Gastrocnemius medialis (tissue), 4 donors: ENCODE data around the gene BNC2. TPM values are rescaled to one million over a fixed set of nuclear protein-coding genes. Genes with fewer than 3 reads are reported as not detected.

Experiments
- ATAC-seq, 2 donors: fragments of 150-250 bp; one replicate each; pipeline ENCODE4 v1.9.1; 2016
- DNase-seq, 2 donors: peaks; one replicate each; pipeline ENCODE4 v3.0.0-alpha.2; 2019
- H3K27ac ChIP-seq, 4 donors: fragments of 200-600 bp; sonication (generic); 1 replicate in 1 of 4; 2 replicates in 3 of 4; pipeline ENCODE4 v1.5.1; 2016 to 2018; ENCODE audit warnings: mild to moderate bottlenecking in 2 of 4, moderate library complexity in 1 of 4
- H3K27me3 ChIP-seq, 3 donors: fragments of 200-600 bp; sonication (generic) in 2 of 3; 1 replicate in 1 of 3; 2 replicates in 2 of 3; pipeline versions ENCODE4 v1.5.1 to v1.6.0; 2016 to 2019; ENCODE audit warnings: mild to moderate bottlenecking in 1 of 3, moderate library complexity in 1 of 3
- H3K36me3 ChIP-seq, 2 donors: fragments of 200-600 bp; sonication (generic) in 1 of 2; one replicate each; pipeline ENCODE4 v1.5.1; 2017 to 2018
- H3K4me1 ChIP-seq, 2 donors: fragments of 200-600 bp; sonication (generic) in 1 of 2; one replicate each; pipeline ENCODE4 v1.5.1; 2016 to 2017; ENCODE audit warnings: mild to moderate bottlenecking in 2 of 2
- H3K4me3 ChIP-seq, 4 donors: fragments of 200-600 bp; sonication (generic) in 3 of 4; 1 replicate in 1 of 4; 2 replicates in 3 of 4; pipeline ENCODE4 v1.5.1; 2016 to 2019; ENCODE audit warnings: mild to moderate bottlenecking in 2 of 4
- H3K9me3 ChIP-seq, 3 donors: fragments of 200-600 bp; sonication (generic) in 2 of 3; 1 replicate in 1 of 3; 2 replicates in 2 of 3; pipeline ENCODE4 v1.5.1; 2016 to 2019
- POLR2A ChIP-seq, 2 donors: fragments of 450-650 bp; IDR thresholded peaks; one replicate each; pipeline ENCODE4 v1.6.1; 2017; ENCODE audit warnings: antibody characterized with exemption in 2 of 2, mild to moderate bottlenecking in 2 of 2, moderate library complexity in 2 of 2
- in situ Hi-C, 4 donors: fragments of 200-750 bp; cut with MboI; loops; one replicate each; pipeline versions ENCODE4 v1.15.0 to v1.8.0; 2017; ENCODE audit warnings: low sequenced_read_pairs in 4 of 4
- intact Hi-C: fragments of 100-400 bp; cut with DNase I; formaldehyde crosslinking; loops from one replicate; pipeline ENCODE4 v1.15.1; 2023; ENCODE audit warnings: low total_unique reads
- total RNA-seq, 4 donors: library from RNA; depleted of rRNA; stranded (reverse); fragments of >200 nt; gene quantifications; one replicate each; pipeline versions ENCODE4 v1.1.0 to v1.2.3, GENCODE V29; 2016
- TF ChIP-seq, protein P1 (sequence below), 5 experiments: fragments of 450-650 bp in 3 of 5; fragments of 200-600 bp in 2 of 5; sonication (generic) in 2 of 5; IDR thresholded peaks in 4 of 5; conservative IDR thresholded peaks in 1 of 5; 1 replicate in 4 of 5; 2 replicates in 1 of 5; pipeline ENCODE4 v1.5.1; 2016 to 2019; ENCODE audit warnings: antibody characterized with exemption in 5 of 5, mild to moderate bottlenecking in 3 of 5, moderate library complexity in 3 of 5

BNC2 gene
- total RNA-seq, 4 donors from 2014 or later = 40.9 to 122 (median 68.7) TPM

DNA sequence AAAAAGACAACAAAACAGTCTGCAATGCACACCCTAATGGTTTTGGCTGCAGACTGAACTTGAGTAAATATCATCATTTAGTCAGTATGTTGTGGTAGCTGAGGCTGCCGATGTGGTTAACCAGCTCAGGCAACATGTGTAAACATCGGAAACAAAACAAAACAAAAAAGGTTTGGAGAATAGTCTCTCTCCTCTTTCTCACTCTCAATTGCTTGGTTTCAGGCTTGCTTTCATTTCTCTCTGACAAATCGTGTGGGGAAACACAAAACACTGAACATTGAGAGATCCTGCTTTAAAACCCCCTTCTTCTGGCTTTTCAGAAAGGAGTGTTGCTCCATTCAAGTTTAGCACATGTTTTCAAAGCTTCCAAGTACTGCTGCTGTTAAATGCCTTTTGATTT lies 453.3 kb downstream of the BNC2 start:
- intact Hi-C loops = loop anchor here (10.0 kb wide), 1 partner anchor 82 kb away; no protein-coding TSS in a partner anchor
- in situ Hi-C loops = loop anchor here in 1 of 4 donors (25.0 kb wide), 1 partner anchor 95 kb away; no protein-coding TSS in a partner anchor
- Histone ChIP-seq H3K4me1 (no peaks in the 10 kb centered on the region), H3K36me3 (no peaks in the 10 kb centered on the region), H3K27me3 (no peaks in the 10 kb centered on the region), H3K9me3 (no peaks in the 10 kb centered on the region), H3K4me3 (no peak overlapping the region), H3K27ac (peak overlapping the region in 3 of 4 donors; percentile 2 to 33 (median 8))
- DNase-seq (no peak), ATAC-seq (peak in 1 of 2 donors; percentile 22)
- TF ChIP-seq, protein P1, sequence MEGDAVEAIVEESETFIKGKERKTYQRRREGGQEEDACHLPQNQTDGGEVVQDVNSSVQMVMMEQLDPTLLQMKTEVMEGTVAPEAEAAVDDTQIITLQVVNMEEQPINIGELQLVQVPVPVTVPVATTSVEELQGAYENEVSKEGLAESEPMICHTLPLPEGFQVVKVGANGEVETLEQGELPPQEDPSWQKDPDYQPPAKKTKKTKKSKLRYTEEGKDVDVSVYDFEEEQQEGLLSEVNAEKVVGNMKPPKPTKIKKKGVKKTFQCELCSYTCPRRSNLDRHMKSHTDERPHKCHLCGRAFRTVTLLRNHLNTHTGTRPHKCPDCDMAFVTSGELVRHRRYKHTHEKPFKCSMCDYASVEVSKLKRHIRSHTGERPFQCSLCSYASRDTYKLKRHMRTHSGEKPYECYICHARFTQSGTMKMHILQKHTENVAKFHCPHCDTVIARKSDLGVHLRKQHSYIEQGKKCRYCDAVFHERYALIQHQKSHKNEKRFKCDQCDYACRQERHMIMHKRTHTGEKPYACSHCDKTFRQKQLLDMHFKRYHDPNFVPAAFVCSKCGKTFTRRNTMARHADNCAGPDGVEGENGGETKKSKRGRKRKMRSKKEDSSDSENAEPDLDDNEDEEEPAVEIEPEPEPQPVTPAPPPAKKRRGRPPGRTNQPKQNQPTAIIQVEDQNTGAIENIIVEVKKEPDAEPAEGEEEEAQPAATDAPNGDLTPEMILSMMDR (IDR thresholded peaks at IDR 0.05 in 4 of 5, conservative IDR thresholded peaks at IDR 0.05 in 1 of 5) = no peak
- TF ChIP-seq POLR2A (IDR thresholded peaks at IDR 0.05) = no peak

DNA sequence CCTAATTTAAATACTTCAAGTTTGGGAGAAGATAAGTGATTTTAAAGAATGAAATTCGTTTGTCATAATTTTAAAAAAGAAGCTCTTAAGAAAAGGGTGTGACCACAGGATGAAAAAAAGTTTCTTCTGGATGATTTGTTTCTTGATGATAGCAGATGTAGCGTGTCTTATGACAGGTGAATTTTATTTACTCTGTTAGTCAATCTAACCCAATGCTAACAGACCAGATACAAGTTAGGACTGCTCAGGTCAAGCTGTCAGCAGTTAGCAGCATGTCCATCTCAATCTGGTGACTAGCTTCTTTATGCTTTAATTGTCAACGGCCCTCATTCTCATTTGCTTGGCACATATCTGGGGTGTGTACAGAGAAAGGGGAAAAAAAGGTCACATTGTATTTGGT lies 456.0 kb downstream of the BNC2 start:
- Histone ChIP-seq H3K4me1 (no peaks in the 10 kb centered on the region), H3K36me3 (no peaks in the 10 kb centered on the region), H3K4me3 (no peak overlapping the region), H3K9me3 (no peaks in the 10 kb centered on the region), H3K27ac (no peak overlapping the region), H3K27me3 (no peaks in the 10 kb centered on the region)
- no peak for DNase-seq
- TF ChIP-seq, protein P1 (IDR thresholded peaks at IDR 0.05 in 4 of 5, conservative IDR thresholded peaks at IDR 0.05 in 1 of 5) = no peak
- TF ChIP-seq POLR2A (IDR thresholded peaks at IDR 0.05) = no peak
- intact Hi-C loops = loop anchor here (10.0 kb wide), 1 partner anchor 80 kb away; no protein-coding TSS in a partner anchor
- in situ Hi-C loops = loop anchor here in 1 of 4 donors (25.0 kb wide), 1 partner anchor 98 kb away; no protein-coding TSS in a partner anchor
- ATAC-seq = no peak

DNA sequence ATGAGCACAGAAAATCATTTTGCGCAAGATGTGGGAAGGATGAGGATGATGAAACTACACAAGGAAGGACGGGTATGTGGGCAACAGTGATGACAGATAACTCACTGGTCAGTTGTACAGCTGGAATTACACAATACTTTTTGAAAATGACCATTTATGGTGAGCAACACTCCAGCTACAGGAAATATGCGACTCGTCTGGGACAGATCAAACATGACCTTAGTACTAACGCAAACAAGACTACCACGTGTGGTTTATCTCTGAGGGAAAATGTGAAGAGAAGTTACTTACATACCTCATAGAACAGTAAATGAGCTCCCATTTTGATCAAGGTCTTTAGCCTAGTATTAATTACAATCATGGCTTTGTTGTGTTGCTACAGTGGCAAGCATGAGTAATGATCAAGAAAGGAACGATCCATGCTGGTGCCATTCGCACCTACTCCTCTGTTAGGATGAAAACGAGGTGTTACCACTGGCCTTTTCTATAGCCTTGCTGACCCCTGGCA lies 456.9 kb downstream of the BNC2 start:
- DNase-seq (peak; percentile 8 to 21), ATAC-seq (peak; percentile 76 to 85)
- no peak overlapping the region for H3K4me3 ChIP-seq
- no peaks in the 10 kb centered on the region for H3K9me3 ChIP-seq
- TF ChIP-seq, protein P1 (IDR thresholded peaks at IDR 0.05 in 4 of 5, conservative IDR thresholded peaks at IDR 0.05 in 1 of 5) = no peak
- no peak for TF ChIP-seq POLR2A (IDR thresholded peaks at IDR 0.05)
- H3K27me3 ChIP-seq = no peaks in the 10 kb centered on the region
- intact Hi-C loops (loop anchor here (10.0 kb wide), 1 partner anchor 79 kb away; no protein-coding TSS in a partner anchor), in situ Hi-C loops (loop anchor here in 1 of 4 donors (25.0 kb wide), 1 partner anchor 99 kb away; no protein-coding TSS in a partner anchor)
- no peaks in the 10 kb centered on the region for H3K4me1 ChIP-seq
- no peaks in the 10 kb centered on the region for H3K36me3 ChIP-seq
- H3K27ac ChIP-seq = peak overlapping the region in 1 of 4 donors; percentile 17

DNA sequence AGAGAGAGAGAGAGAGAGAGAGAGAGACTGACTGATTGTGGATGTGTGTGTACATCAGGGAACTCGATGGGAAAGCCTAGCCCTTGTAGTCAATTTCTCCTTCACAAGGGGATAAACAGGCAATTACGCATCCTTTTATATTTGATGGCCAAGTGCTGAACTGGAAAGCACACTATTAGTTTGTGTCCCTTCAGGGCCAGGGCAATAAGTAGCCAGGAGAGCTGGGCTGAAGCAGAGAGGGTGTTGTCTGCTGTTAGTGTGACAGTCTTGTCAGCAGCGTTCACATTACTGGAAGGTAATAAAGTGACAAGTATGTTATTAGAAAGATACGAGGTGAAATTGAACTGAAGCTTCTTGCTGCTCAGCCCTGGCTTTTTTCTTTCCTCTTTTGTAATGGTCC lies 457.7 kb downstream of the BNC2 start:
- Histone ChIP-seq H3K27me3 (no peaks in the 10 kb centered on the region), H3K4me3 (no peak overlapping the region), H3K36me3 (no peaks in the 10 kb centered on the region), H3K9me3 (no peaks in the 10 kb centered on the region), H3K27ac (no peak overlapping the region), H3K4me1 (no peaks in the 10 kb centered on the region)
- ATAC-seq (no peak), DNase-seq (no peak)
- no peak for TF ChIP-seq POLR2A (IDR thresholded peaks at IDR 0.05)
- TF ChIP-seq, protein P1 (IDR thresholded peaks at IDR 0.05 in 4 of 5, conservative IDR thresholded peaks at IDR 0.05 in 1 of 5) = no peak
- in situ Hi-C loops = loop anchor here in 1 of 4 donors (25.0 kb wide), 1 partner anchor 100 kb away; no protein-coding TSS in a partner anchor
- intact Hi-C loops = loop anchor here (10.0 kb wide), 1 partner anchor 78 kb away; no protein-coding TSS in a partner anchor
